DMS114 treated with DMSO at 0.1 percent for 48 hours (cell line): ENCODE measurements around the gene RTL9.
"Not testable (repeated sequence)": the region's sequence is repeated elsewhere in the genome, so short reads cannot be mapped to it uniquely, and the experiment has no call there.

Source experiments
- DNase-seq: peaks from one replicate; lab custom pipeline; 2025; ENCODE audit not compliant: unreplicated experiment; lab: John Stamatoyannopoulos, UW

Gene RTL9

DNA sequence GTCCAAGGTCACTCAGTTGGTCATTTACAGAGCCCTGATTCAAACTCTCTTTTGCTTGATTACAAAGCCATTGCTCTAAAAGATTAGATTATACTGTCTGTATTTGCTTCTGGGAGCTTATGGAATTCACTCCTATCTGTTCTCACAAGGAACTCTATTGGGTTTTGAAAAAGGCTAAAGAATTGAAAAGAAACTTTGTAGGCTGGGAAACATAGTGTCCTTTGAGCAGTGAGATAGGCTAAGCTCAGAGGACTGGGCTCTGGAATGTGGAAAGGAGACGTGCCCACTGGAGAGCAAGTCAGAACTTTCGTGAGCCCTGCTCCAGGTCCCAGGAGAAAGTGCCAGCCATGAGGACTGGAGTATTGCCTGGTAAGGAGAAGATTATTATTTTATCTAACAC is at the start of gene RTL9:
TSS of gene RTL9 (plus strand) at position 301 of the 400 bp plus-strand sequence. CDS start 91,770 bp downstream, outside the sequence.
- DNase-seq = no peak

DNA sequence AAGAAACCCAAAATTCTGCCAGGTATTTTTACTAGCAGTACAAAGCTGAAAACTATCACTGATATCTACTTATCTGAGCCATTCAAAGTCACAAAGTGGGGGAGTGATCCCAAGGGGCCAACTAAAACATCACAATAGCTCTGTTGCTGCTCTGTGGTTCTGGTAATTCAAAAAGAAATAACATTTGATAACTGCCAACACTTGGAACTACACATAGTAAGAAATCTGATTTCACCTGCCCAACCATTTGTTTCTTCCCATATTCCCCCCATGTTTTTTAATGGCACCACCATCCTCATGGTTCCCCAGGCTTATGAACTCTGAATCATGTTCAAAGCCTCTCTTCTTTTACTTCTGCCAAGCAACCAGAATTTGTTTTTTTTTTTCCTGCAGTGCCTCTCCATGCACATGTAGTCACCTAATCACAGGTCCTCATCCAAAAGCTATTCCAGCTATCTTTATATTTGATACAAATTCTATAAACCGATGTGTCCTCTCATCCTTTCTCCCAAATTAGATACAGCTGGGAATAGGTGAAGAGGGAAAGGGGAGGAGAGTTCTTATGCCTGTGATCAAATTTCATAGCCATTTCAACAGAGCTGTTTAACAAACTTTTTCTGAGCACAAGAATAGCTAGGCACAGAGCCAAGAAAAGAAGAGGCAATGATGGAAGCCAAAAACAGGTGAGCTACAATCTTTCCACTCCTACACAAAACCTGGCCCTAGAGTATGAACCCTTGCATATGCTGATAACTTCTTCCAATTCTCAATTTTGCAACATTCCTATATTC is 48.5 kb upstream of the RTL9 start:
- DNase-seq = no peak

DNA sequence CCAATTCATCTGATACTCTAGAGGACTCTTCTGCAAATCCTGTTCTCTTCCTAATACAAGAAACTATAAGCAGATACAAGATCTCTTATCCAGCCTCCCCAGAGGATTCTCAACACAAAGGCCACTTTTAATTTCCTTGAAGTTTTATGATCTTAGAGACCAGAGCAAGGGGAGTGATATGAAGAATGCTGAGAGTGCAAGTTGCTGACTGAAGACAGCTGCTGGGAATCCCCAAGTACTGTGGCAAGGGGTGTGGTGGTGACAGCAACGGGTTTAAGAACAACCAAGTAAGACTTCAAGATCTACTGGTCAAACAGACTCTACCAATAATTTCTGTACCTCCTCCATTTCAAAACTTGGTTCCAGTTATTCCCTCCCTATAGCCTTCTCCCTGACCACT is 47.8 kb upstream of the RTL9 start:
- DNase-seq = no peak

DNA sequence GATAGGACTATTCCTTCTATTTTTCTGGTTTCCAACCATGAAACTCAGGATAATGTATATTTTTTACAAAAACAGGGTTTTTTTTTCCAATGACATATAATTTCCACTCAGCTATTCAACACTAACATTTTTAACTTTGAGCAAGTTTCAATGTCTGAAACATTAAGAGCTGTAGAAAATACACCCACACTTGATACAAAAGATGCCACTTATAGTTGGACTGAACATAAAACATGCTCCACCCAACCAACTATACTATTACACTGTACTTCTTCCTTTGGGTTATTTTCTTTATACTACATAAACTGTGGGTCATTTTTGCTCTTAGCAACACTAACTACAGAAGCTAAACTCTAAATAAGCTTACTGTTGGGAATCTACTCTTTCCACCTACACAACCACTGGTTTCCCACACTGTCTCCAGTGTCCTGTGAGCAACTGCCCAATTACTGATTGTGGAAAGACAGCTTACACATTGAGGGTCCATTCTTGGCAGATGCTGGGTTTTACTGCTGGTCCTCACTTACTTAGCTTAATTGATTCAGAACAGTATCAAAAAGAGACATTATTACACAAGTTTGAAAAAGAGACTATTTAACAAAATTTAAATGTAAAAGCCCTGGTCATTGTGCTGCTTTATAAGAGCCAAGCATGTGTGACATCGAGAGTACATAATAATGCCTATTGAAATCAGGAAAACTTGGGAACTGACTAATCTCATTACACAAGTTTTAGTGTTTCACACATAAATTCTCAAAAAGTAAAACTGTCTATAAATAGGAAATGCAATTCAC is 47.0 kb upstream of the RTL9 start:
- DNase-seq = no peak

DNA sequence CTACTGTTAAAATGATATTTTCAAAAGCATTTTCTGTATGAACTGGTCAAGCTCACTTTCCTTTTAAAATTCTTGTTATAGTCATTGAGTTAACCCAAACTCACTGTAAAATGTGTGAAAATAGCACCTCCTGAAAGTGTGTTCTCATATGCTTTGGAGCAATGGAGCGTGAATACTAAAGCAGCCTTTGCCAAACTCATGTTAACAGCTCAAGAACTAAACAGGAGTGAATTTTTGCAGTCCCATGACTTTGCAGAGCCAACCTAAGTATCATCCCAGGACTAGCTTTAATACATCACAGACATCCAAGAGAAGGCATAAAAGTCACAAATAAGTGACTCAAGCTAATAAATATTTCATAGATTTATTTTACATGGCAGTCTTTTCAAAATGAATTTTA is 43.1 kb upstream of the RTL9 start:
- no peak for DNase-seq

DNA sequence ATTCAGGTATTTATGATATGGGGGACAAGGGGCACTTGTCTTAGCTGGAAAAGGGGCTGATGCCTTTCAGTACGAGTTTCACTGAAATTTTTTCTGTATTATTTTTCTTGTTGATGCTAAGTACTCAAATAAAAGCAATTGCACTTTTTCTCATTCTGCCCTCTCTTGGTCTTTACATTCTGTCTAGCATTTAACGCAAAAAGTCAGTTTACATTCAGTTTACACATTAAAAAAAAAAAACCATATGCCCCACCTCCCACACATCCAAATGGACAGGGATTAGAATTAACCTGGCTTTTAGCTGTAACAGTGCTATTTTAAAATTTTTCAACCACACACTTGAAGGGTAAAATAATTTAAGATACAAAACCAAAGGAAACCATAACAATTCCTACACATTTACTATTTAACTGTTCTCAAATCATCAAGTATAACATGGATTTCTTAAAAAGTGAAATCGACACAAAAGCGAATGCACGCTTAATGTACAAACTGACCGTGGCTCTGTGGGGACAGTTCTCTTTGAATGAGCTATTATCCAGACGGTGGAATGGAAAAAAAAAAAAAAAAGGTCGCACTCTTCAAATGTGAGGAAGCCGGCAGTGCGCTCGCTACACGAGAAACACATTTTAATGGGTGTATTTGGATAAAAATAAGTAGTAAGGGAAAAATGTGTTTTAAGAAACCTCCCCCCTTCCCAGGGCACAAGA is 42.1 kb upstream of the RTL9 start:
- DNase-seq = no peak

DNA sequence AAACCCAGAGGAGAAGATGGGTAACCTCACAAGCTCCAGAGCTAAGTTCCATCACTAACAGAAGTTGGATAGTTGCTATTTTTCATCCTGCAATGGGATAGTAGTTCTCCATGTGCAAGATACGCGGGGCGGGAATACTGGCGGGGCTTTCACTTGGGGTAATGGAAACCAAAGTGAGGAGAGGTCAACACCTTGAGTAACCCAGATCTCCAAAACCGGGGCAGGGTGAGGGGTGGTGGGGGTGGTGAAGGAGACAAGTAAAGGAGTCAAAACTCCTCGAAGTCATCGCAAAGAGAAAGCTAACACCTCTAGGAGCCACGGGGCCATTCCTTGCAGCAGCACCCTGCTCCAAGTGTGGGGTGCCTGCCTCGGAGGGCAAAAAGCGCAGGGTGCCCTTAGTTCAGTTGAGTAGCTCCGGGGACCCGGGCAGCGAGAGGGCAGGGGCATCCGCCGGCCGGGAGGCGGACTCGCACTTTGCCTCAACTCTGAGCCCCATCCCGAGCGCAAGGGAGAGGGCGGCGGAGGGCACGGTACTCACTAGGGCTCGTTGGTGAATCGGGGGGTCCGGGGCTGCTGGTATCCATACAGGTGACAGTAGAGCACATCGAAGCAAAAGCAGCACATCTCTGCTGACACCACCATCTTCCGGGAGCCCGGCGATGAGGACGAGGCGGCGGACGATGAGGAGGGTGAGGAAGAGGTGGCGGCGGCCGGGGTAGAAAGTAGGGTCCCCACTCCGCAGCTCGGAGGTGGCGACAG is 41.4 kb upstream of the RTL9 start:
- peak; percentile 14 for DNase-seq

DNA sequence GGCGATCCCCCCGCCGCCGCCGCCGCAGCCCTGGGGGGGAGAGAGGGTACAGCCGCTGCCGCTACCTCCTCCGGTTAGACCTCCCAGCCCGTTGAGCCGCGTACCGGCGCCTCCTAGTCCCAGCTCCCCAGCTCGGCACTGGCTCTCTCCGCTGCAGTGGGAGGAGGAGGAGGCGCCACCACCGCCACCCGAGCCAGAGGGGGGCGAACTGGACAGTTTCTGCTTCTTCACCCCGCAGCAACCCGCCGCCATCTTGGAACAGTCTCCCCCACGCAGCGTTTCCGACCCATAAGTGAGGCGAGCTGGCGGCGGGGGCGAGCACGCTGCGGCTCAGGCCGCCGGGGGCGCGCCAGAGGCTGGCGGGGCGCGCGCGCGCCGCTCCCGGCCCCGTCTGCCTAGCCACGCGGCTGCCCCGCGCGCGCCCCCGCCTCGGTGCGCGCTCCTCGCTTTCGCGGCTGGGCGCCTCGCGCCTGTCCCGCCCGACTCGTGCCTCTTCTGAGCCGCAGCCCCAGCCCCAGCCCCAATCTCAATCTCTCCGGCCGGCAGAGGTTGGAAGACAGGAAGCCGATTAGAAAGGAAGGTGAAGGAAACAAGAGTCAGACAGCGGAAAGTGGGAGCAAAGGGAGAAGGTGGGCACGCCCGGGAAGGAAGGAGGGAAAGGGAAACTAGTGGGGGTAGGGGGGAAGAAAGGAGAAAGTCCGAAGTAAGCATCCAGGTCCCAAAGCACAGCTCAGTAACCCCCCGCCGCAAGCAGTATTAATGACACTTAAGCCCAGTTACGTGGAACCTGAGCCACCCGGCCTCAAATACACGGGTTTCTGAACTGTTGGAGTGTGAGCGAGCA is 40.6 kb upstream of the RTL9 start, which contains the start of gene AMMECR1:
TSS of gene AMMECR1 (minus strand) at position 266 of the 844 bp plus-strand sequence. CDS start at position 252, 14 bp downstream.
- peak; percentile 69 for DNase-seq

DNA sequence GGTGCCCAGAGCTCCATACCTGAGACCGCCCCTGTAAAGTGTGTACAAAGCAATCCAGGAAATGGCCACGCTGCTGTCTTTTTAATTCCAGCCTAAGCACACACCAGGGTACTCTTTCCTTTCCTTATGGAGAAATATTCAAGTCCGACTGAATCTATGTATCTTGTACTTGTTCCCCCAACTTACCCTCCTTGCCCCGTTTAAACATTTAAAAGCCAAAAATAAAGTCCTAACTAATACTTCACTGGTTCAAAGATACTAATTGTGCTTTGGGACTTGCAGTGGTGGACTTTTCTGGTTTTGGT is 40.0 kb upstream of the RTL9 start:
- DNase-seq = no peak

DNA sequence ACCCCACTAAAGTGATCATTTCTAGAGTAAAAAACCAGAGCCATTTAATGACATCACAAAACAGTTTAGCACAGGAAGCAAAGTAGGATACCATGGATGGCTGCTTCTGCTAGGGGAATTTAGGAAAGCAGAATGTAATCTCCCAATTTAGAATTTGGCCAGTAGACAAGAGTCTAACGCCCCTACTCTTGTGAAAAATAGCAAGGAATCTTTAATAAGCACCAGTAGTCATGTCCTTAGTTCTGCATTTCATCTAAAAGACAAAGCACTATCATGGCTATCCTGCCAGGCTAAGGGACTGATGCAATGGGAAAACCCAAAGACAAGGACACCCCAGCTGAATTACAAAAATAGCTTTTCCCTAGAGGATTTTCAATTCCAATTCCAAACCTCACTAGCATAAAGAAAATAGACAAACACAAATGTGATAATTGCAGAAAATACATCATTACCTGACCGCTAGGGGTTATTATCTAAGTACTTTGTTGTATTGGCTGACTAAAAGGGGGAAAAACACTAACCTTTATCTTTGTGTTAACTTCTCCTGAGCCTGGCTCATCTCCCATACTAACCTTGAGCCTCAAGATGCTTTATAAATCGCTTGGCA is 38.2 kb upstream of the RTL9 start:
- no peak for DNase-seq

DNA sequence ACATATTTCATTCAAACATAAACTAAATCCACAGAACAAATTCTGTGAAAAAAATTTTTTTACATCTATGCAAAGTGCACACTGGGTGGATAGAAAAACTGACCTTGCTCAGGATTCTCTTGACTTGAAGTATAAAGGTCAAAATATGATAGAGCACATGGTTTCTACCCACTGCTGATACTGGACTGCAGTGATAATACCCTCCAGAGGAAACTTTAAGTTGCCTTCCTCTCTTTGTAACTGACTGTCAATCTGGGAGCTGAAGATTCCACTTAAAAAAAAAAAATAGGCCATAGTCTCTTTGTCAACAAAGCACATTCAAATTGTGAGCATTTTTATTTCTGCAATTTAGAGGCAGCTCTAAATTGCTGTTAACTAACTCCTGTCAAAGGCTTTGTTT is 37.6 kb upstream of the RTL9 start:
- DNase-seq = no peak

DNA sequence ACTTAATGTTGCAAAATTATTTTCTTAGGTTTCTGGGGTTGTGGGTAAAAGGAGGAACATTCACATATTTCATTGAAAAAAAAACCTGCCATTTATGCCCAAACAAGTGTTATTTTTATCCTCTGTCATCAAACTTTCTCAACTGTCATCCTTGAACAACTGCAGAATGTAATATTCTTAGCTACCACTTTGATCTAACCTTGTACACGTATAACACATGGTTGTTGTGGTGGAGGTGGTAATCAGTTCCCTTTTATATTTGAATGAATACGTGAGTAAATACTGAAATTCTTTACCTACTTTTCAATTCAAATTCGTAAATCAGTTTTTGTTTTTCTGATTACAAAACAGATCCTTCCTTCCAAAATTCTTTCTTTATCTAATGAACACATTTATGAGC is 37.0 kb upstream of the RTL9 start:
- DNase-seq = no peak

DNA sequence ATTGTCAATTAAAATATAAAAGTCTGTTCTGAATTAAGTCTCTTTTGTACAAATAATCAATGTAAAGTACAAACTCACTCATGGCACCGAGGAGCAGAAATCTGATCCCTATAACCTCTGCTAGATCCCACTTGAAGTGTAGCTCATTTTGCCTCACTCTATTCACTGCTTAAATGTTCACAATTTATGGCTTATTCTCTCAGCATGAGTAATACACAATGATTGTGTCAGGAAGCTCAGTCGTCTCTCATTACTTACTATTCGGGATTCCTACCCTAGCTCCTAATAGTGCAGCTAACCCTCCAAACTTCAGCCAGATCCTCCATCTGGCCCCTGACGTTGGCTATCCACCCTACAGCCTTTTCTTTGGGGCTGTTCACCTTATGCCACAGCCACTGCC is 36.0 kb upstream of the RTL9 start:
- DNase-seq = no peak

DNA sequence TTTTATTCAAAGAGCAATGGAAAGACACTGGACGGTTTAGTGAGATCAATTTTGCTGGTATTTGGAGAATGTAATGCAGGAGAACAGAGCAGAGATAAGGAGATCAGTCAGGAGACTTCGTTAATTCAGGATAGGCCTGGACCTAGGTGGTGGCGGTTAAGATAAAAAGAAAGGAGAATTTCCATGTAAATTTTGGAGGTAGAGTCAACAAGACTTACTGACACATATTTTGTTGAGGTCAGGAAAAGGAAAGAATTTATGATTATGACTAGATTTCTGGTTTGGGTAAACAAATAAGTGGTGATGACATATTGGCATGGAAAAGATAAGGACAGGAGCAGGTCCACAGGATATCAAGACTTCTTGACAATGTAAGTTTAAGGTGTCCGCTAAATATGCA is 31.9 kb upstream of the RTL9 start:
- no peak for DNase-seq

DNA sequence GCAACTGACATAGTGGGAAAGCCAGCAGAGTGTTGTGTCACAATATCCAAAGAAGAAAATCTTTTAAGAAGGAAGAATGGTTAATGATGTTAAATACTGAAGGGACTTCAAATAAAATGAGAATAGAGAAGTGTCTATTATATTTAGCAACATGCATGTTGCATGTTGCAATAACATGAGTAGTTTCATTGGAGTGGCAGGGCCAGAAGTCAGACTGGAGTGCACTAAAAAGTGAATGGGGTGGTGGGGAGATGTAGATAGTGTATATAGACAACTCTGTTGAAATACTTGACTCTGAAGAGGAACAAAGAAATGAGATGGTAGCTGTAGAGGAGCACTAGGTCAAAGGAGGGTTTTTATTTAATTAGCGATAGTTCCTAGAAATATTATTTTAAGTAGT is 31.3 kb upstream of the RTL9 start:
- no peak for DNase-seq

DNA sequence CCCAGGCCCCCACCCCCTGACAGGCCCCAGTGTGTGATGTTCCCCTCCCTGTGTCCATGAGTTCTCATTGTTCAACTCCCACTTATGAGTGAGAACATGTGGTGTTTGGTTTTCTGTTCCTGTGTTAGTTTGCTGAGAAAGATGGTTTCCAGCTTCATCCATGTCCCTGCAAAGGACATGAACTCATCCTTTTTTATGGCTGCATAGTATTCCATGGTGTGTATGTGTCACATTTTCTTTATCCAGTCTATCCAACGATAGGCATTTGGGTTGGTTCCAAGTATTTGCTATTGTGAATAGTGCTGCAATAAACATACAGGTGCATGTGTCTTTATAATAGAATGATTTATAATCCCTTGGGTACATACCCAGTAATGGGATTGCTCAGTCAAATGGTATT is 30.0 kb upstream of the RTL9 start:
- DNase-seq = not testable (repeated sequence)

DNA sequence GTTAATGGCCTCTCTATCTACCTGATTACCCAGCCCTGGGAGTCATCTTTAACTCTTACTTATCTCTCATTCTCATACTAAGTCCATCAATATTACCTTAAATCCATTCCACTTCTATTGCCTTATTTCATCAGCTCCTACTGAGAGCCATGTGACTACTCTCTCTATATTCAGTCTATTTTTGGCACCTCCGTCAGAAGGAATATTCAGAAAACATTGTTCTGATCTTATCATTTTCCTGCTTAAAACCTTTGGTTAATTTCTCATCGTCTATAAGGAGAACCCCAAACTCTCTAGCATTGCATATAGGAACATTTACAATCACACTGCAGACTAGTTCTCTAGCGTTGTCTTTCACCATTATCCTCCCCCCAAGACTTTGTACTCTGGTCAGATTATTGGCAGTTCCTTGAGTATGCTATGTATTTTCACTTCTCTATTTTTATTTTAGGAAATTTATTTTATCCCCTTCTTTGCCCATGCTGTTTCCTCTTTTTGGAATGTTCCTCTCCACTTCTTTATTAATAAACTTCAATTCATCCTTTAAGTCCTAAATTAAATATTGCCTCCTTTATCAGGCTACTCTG is 27.1 kb upstream of the RTL9 start:
- DNase-seq = no peak

DNA sequence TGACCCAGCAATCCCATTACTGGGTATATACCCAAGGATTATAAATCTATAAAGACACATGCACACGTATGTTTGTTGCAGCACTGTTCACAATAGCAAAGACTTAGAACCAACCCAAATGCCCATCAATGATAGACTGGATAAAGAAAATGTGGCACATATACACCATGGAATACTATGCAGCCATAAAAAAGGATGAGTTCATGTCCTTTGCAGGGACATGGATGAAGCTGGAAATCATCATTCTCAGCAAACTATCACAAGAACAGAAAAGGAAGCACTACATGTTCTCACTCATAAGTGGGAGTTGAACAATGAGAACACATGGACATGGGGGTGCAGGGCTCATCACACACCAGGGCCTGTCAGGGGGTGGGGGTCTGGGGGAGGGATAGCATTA is 25.2 kb upstream of the RTL9 start:
- DNase-seq = not testable (repeated sequence)

DNA sequence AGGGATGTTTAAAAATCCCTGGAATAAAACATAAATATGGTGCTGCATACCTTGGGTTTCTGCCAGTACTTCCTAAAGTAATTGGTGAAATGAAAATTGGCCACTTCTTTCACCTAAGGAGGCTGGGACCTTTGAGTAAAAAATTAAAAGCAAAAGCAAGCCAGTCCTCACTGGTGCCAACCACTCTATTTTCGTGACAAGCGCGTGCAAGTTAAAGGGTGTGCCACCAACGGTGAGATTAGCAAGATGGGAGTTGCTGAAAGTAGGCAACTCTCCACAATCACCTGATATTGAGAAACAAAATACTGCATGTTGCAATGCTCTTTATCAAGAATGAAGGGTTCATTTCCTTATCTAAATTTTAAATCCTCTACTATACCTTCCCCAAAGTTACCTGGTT is 19.7 kb upstream of the RTL9 start:
- no peak for DNase-seq
